CD14-positive monocyte (primary cell): ENCODE measurements around the gene KIF21B. TPM values are rescaled to one million over a fixed set of nuclear protein-coding genes. Genes with fewer than 3 reads are reported as not detected.

Experiments used
- DNase-seq, 3 donors: peaks; one replicate each; pipeline ENCODE4 v3.0.0-alpha.2; 2011 to 2022
- H2AFZ ChIP-seq: 2 replicates; pipeline ENCODE4 v1.6.0; 2012; ENCODE audit warnings: mild to moderate bottlenecking, low read depth, low read length, inconsistent platforms; ENCODE audit not compliant: insufficient read depth, poor library complexity, severe bottlenecking
- H3K27ac ChIP-seq, 2 donors: 1 replicate in 1 of 2; 2 replicates in 1 of 2; pipeline ENCODE4 v1.5.1; 2012 to 2013; ENCODE audit warnings: low read length in 2 of 2, control low read depth in 1 of 2, inconsistent platforms in 1 of 2, low read depth in 1 of 2, mild to moderate bottlenecking in 1 of 2
- H3K27me3 ChIP-seq, 2 donors: one replicate each; pipeline versions ENCODE4 v1.6.0 to v1.6.1; 2011 to 2013; ENCODE audit warnings: low read length in 2 of 2; ENCODE audit not compliant: control insufficient read depth in 2 of 2, insufficient read depth in 2 of 2
- H3K36me3 ChIP-seq, 2 donors: replicated peaks in 1 of 2; 1 replicate in 1 of 2; 2 replicates in 1 of 2; pipeline versions ENCODE4 v1.5.1 to v1.6.1; 2012 to 2013; ENCODE audit warnings: low read length in 2 of 2, control low read depth in 1 of 2, inconsistent platforms in 1 of 2, mild to moderate bottlenecking in 1 of 2; ENCODE audit not compliant: insufficient read depth in 2 of 2, control insufficient read depth in 1 of 2
- H3K4me1 ChIP-seq, 2 donors: 1 replicate in 1 of 2; 2 replicates in 1 of 2; pipeline versions ENCODE4 v1.5.1 to v1.6.1; 2012 to 2013; ENCODE audit warnings: low read length in 2 of 2, control low read depth in 1 of 2, inconsistent platforms in 1 of 2, mild to moderate bottlenecking in 1 of 2, moderate library complexity in 1 of 2; ENCODE audit not compliant: insufficient read depth in 2 of 2, control insufficient read depth in 1 of 2
- H3K4me2 ChIP-seq: replicated peaks from 2 replicates; pipeline ENCODE3; 2012; ENCODE audit warnings: low read length, moderate library complexity, mild to moderate bottlenecking; ENCODE audit not compliant: poor library complexity, severe bottlenecking; ENCODE audit errors: extremely low read depth
- H3K4me3 ChIP-seq, 3 experiments: fragments of 200-600 bp in 1 of 3; sonication (generic) in 1 of 3; replicated peaks in 1 of 3; 1 replicate in 2 of 3; 2 replicates in 1 of 3; pipeline ENCODE4 v1.5.1; 2011 to 2013; ENCODE audit warnings: low read length in 3 of 3, mild to moderate bottlenecking in 3 of 3, control low read depth in 2 of 3, low read depth in 2 of 3, inconsistent platforms in 1 of 3, moderate library complexity in 1 of 3
- H3K79me2 ChIP-seq: 2 replicates; pipeline ENCODE4 v1.6.0; 2012; ENCODE audit warnings: mild to moderate bottlenecking, control low read depth, inconsistent platforms, low read length, moderate library complexity; ENCODE audit not compliant: insufficient read depth
- H3K9ac ChIP-seq: 2 replicates; pipeline ENCODE4 v1.6.0; 2017; ENCODE audit warnings: low read length, mild to moderate bottlenecking; ENCODE audit not compliant: insufficient read depth, poor library complexity, severe bottlenecking
- H3K9me3 ChIP-seq, 2 donors: replicated peaks in 1 of 2; 1 replicate in 1 of 2; 2 replicates in 1 of 2; pipeline versions ENCODE4 v1.5.1 to v1.6.1; 2012 to 2013; ENCODE audit warnings: low read length in 2 of 2, control low read depth in 1 of 2; ENCODE audit not compliant: control insufficient read depth in 1 of 2, insufficient read depth in 1 of 2
- H4K20me1 ChIP-seq: 2 replicates; pipeline ENCODE4 v1.6.0; 2012; ENCODE audit warnings: mild to moderate bottlenecking, low read length, control low read depth, moderate library complexity; ENCODE audit not compliant: insufficient read depth
- H3K27ac Mint-ChIP-seq, 7 donors: one replicate each; pipeline ENCODE4 v1.8.0; 2020; ENCODE audit warnings: mild to moderate bottlenecking in 7 of 7, mixed read lengths in 7 of 7, moderate library complexity in 6 of 7, inconsistent platforms in 2 of 7
- H3K27me3 Mint-ChIP-seq, 3 donors: one replicate each; pipeline ENCODE4 v1.8.0; 2021 to 2022; ENCODE audit warnings: low read depth in 3 of 3, mild to moderate bottlenecking in 3 of 3, mixed read lengths in 3 of 3, moderate library complexity in 3 of 3, inconsistent platforms in 1 of 3
- H3K36me3 Mint-ChIP-seq, 2 donors: one replicate each; pipeline ENCODE4 v1.8.0; 2020; ENCODE audit warnings: mixed read lengths in 2 of 2, inconsistent platforms in 1 of 2, mild to moderate bottlenecking in 1 of 2
- H3K4me1 Mint-ChIP-seq: one replicate; pipeline ENCODE4 v1.8.0; 2020; ENCODE audit warnings: mild to moderate bottlenecking, mixed read lengths
- H3K4me3 Mint-ChIP-seq, 2 donors: one replicate each; pipeline ENCODE4 v1.8.0; 2020; ENCODE audit warnings: mild to moderate bottlenecking in 2 of 2, mixed read lengths in 2 of 2, moderate library complexity in 1 of 2
- H3K9me3 Mint-ChIP-seq, 7 donors: one replicate each; pipeline ENCODE4 v1.8.0; 2020 to 2022; ENCODE audit warnings: mixed read lengths in 7 of 7, mild to moderate bottlenecking in 6 of 7, moderate library complexity in 6 of 7, inconsistent platforms in 2 of 7
- WGBS: methylation state at CpG from one replicate; pipeline ENCODE4 v1.1.5; 2013; ENCODE audit warnings: missing lambda C conversion rate; ENCODE audit not compliant: insufficient coverage; 5-methylcytosine and 5-hydroxymethylcytosine counted together
- intact Hi-C, 2 donors: fragments of 100-400 bp; cut with micrococcal nuclease; formaldehyde crosslinking; loops; one replicate each; pipeline versions ENCODE4 v1.15.0 to v1.15.1; 2023
- polyA plus RNA-seq, 3 donors: library from polyadenylated mRNA; depleted of rRNA in 1 of 3; unstranded in 2 of 3; stranded (reverse) in 1 of 3; fragments of 300-500 nt in 2 of 3; fragments of >200 nt in 1 of 3; fragmentation: Illumina TruSeq in 2 of 3; gene quantifications; 1 replicate in 2 of 3; 2 replicates in 1 of 3; pipeline ENCODE4 v1.2.3, GENCODE V29; 2012 to 2021
- TF ChIP-seq, protein P1 (sequence below): fragments of 200-600 bp; IDR thresholded peaks from one replicate; pipeline ENCODE4 v1.8.0; 2022; ENCODE audit warnings: antibody characterized with exemption, mild to moderate bottlenecking

Gene KIF21B
- polyA plus RNA-seq, 3 donors = 0.18 to 9.8 (median 0.30) TPM

DNA sequence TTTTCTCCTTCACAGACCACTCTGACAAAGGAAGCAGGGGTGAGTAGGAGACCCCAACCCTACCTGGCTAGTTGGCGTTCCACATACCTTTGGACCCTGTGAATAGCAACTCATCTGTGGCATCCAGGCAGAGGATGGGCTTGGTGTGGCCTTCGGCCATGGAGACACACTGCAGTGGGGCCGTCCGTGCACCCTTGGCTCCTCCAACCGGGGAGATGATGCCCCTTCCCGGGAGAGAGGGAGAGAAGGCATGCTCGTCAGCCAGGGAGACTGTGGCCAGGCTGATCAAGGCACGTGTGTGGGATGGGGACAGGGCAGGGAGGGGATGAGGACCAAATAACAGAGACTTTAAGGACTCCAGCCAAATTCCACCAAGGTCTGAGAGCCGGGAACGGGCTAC lies 42.6 kb downstream of the KIF21B start:
- no peaks in the 10 kb centered on the region for H3K79me2 ChIP-seq
- no peak overlapping the region for H3K27ac ChIP-seq
- H2AFZ ChIP-seq = no peak overlapping the region
- Mint-ChIP-seq H3K4me1 (no peaks in the 10 kb centered on the region), H3K27me3 (peaks cover 0 to 4% (median 2%) of the 10 kb centered on the region in 3 donors), H3K4me3 (no peak overlapping the region), H3K9me3 (peaks cover 3 to 8% (median 6%) of the 10 kb centered on the region in 7 donors), H3K27ac (no peak overlapping the region), H3K36me3 (peaks cover 78 to 99% of the 10 kb centered on the region in 2 donors)
- no peak for DNase-seq
- no peak overlapping the region for H3K4me2 ChIP-seq
- TF ChIP-seq, protein P1, sequence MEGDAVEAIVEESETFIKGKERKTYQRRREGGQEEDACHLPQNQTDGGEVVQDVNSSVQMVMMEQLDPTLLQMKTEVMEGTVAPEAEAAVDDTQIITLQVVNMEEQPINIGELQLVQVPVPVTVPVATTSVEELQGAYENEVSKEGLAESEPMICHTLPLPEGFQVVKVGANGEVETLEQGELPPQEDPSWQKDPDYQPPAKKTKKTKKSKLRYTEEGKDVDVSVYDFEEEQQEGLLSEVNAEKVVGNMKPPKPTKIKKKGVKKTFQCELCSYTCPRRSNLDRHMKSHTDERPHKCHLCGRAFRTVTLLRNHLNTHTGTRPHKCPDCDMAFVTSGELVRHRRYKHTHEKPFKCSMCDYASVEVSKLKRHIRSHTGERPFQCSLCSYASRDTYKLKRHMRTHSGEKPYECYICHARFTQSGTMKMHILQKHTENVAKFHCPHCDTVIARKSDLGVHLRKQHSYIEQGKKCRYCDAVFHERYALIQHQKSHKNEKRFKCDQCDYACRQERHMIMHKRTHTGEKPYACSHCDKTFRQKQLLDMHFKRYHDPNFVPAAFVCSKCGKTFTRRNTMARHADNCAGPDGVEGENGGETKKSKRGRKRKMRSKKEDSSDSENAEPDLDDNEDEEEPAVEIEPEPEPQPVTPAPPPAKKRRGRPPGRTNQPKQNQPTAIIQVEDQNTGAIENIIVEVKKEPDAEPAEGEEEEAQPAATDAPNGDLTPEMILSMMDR = no peak
- no peak overlapping the region for H3K4me3 ChIP-seq
- intact Hi-C loops = no loop called here
- H3K4me1 ChIP-seq = no peaks in the 10 kb centered on the region
- H3K27me3 ChIP-seq = no peaks in the 10 kb centered on the region
- H3K9me3 ChIP-seq = peaks cover 6 to 12% of the 10 kb centered on the region in 2 donors
- no peaks in the 10 kb centered on the region for H4K20me1 ChIP-seq
- H3K9ac ChIP-seq = no peak overlapping the region
- WGBS = 96% methylated on average over 9 of the region's 10 CpGs
- H3K36me3 ChIP-seq = peaks cover 76 to 98% of the 10 kb centered on the region in 2 donors

GRCh38 chr1:200980452-200980772 lies 43.1 kb downstream of the KIF21B start:
- no peak for DNase-seq
- no peak overlapping the region for H3K4me2 ChIP-seq
- H3K27ac ChIP-seq = no peak overlapping the region
- H3K9me3 ChIP-seq = peaks cover 6 to 12% of the 10 kb centered on the region in 2 donors
- no peak overlapping the region for H3K4me3 Mint-ChIP-seq
- H3K79me2 ChIP-seq = no peaks in the 10 kb centered on the region
- no peaks in the 10 kb centered on the region for H4K20me1 ChIP-seq
- no peaks in the 10 kb centered on the region for H3K27me3 ChIP-seq
- H2AFZ ChIP-seq = no peak overlapping the region
- WGBS = 95% methylated on average over 2 of the region's 2 CpGs
- TF ChIP-seq, protein P1 = no peak
- no peak overlapping the region for H3K9ac ChIP-seq
- H3K9me3 Mint-ChIP-seq = peaks cover 3 to 8% (median 6%) of the 10 kb centered on the region in 7 donors
- H3K27ac Mint-ChIP-seq = no peak overlapping the region
- intact Hi-C loops = no loop called here
- no peak overlapping the region for H3K4me3 ChIP-seq
- no peaks in the 10 kb centered on the region for H3K4me1 ChIP-seq
- H3K36me3 Mint-ChIP-seq = peaks cover 82 to 99% of the 10 kb centered on the region in 2 donors
- peaks cover 0 to 4% (median 2%) of the 10 kb centered on the region in 3 donors for H3K27me3 Mint-ChIP-seq
- peaks cover 80 to 99% of the 10 kb centered on the region in 2 donors for H3K36me3 ChIP-seq
- H3K4me1 Mint-ChIP-seq = no peaks in the 10 kb centered on the region
